Left lung (tissue), 10 donors: ENCODE results near the gene PLD1. TPM values are rescaled to one million over a fixed set of nuclear protein-coding genes. Genes with fewer than 3 reads are reported as not detected.

Experiments
- ATAC-seq: fragments of 200-7000 bp; cut with Tn5 transposase; one replicate; pipeline ENCODE4 v1.9.1; 2020; ENCODE audit warnings: moderate library complexity
- DNase-seq, 4 donors: peaks; one replicate each; pipeline ENCODE4 v3.0.0-alpha.2; 2013 to 2020
- H3K27ac ChIP-seq, 2 donors: fragments of 200-600 bp; sonication (generic) in 1 of 2; one replicate each; pipeline versions ENCODE4 v1.5.0 to v1.8.0; 2020 to 2021
- H3K27me3 ChIP-seq, 2 donors: fragments of 200-600 bp; sonication (generic) in 1 of 2; one replicate each; pipeline versions ENCODE4 v1.5.0 to v1.8.0; 2020 to 2021
- H3K36me3 ChIP-seq, 2 donors: fragments of 200-600 bp; sonication (generic) in 1 of 2; one replicate each; pipeline versions ENCODE4 v1.5.0 to v1.8.0; 2020 to 2021
- H3K4me1 ChIP-seq, 2 donors: fragments of 200-600 bp; one replicate each; pipeline ENCODE4 v1.8.0; 2021
- H3K4me3 ChIP-seq, 2 donors: fragments of 200-600 bp; sonication (generic) in 1 of 2; one replicate each; pipeline versions ENCODE4 v1.5.0 to v1.8.0; 2020 to 2021; ENCODE audit warnings: mild to moderate bottlenecking in 1 of 2
- H3K9me3 ChIP-seq, 2 donors: fragments of 200-600 bp; sonication (generic) in 1 of 2; one replicate each; pipeline versions ENCODE4 v1.5.0 to v1.8.0; 2020 to 2021
- intact Hi-C, 2 donors: fragments of 100-400 bp; cut with DNase I; formaldehyde crosslinking; loops; one replicate each; pipeline versions ENCODE4 v1.11.2 to v1.14.2; 2022
- polyA plus RNA-seq, 6 donors: library from polyadenylated mRNA; unstranded; fragments of 120-200 nt; gene quantifications; one replicate each; pipeline ENCODE4 v1.2.1, GENCODE V29; 2013; ENCODE audit not compliant: insufficient read length in 6 of 6
- total RNA-seq, 2 donors: library from RNA; stranded (reverse); fragmentation: NEBNext Ultra II Directional; extraction: Animal tissue kit (Norgen Biotek cat#: 25700); gene quantifications; one replicate each; pipeline ENCODE4 v1.2.1, GENCODE V29; 2021
- TF ChIP-seq, protein P1 (sequence below), 2 donors: fragments of 200-600 bp; sonication (generic) in 1 of 2; IDR thresholded peaks; one replicate each; pipeline versions ENCODE4 v1.5.0 to v1.8.0; 2021; ENCODE audit warnings: antibody characterized with exemption in 2 of 2
- donor health status: DM: no; HTN: yes; CAD: no.
- donor health status: DM: no; HTN: no; CAD: no.

PLD1 gene
- total and polyA plus RNA-seq, 8 donors, result 2.9 to 18.7 (median 5.8) TPM

DNA sequence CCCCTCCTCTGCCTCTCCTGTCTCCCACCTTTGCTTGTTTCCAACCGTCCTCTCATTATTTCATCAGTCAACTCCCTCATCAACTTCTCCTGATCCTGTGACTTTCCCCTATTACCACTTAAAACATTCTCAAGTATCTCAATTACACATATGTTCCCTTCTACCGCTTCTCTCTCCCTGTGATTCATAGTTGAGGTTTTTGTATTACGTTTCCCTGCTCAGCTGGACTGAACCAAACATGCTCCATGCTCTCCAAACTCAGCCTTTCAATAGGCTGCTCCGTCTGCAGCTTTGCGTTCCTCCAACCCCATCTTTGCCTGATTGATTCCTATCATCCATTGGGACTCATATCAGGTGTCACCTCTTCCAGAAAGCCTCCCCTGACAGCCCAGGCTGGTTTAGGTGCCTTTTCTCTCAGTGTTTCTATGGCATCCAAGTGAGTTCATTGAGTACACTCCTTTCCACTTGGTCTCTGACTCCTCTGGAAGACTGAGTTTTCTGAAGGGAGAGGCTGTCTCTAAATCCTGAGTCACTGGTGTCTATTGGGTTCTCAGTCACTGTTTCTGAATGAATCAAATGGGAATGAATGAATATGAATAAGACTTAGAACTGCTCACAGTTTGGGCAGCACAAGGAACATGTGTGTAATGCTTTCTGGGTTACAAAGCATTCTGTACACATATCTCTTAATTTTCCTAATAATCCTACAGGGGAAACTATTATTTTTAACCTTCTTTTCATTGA lies 56.4 kb downstream of the PLD1 start:
- DNase-seq, result no peak
- Histone ChIP-seq H3K4me3 (no peak overlapping the region), H3K9me3 (no peaks in the 10 kb centered on the region), H3K27ac (no peak overlapping the region), H3K27me3 (no peaks in the 10 kb centered on the region), H3K4me1 (peaks cover 0 to 4% of the 10 kb centered on the region in 2 donors), H3K36me3 (no peaks in the 10 kb centered on the region)
- peak; percentile 47 for ATAC-seq
- intact Hi-C loops, result no loop called here
- TF ChIP-seq, protein P1, sequence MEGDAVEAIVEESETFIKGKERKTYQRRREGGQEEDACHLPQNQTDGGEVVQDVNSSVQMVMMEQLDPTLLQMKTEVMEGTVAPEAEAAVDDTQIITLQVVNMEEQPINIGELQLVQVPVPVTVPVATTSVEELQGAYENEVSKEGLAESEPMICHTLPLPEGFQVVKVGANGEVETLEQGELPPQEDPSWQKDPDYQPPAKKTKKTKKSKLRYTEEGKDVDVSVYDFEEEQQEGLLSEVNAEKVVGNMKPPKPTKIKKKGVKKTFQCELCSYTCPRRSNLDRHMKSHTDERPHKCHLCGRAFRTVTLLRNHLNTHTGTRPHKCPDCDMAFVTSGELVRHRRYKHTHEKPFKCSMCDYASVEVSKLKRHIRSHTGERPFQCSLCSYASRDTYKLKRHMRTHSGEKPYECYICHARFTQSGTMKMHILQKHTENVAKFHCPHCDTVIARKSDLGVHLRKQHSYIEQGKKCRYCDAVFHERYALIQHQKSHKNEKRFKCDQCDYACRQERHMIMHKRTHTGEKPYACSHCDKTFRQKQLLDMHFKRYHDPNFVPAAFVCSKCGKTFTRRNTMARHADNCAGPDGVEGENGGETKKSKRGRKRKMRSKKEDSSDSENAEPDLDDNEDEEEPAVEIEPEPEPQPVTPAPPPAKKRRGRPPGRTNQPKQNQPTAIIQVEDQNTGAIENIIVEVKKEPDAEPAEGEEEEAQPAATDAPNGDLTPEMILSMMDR (IDR thresholded peaks at IDR 0.05), result no peak

DNA sequence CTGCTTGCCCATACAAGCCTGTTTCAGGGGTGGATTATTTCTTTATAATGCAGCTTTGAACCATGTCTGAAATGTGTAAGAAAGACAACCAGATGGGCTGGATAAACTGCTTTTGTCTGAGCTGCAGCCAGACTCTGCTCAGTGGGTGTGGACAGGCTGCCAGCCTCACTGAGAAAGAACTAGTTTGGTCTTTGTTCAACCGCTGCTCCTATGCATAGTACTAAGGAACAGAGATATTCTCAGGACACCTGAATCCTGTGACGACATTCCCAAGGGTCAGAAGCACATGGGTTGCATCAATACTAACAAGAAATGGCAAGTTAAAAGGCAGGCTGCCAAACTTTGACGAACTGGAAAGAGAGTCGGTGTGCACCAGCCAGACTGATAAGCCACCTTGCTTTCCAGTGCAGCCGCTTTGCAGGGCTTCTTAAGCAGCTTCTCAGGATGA lies 57.2 kb downstream of the PLD1 start:
- ATAC-seq, result peak; percentile 19
- Histone ChIP-seq H3K36me3 (no peaks in the 10 kb centered on the region), H3K4me1 (peaks cover 0 to 4% of the 10 kb centered on the region in 2 donors), H3K9me3 (no peaks in the 10 kb centered on the region), H3K27ac (no peak overlapping the region), H3K27me3 (no peaks in the 10 kb centered on the region), H3K4me3 (no peak overlapping the region)
- intact Hi-C loops, result no loop called here
- TF ChIP-seq, protein P1 (IDR thresholded peaks at IDR 0.05), result no peak
- DNase-seq, result no peak

DNA sequence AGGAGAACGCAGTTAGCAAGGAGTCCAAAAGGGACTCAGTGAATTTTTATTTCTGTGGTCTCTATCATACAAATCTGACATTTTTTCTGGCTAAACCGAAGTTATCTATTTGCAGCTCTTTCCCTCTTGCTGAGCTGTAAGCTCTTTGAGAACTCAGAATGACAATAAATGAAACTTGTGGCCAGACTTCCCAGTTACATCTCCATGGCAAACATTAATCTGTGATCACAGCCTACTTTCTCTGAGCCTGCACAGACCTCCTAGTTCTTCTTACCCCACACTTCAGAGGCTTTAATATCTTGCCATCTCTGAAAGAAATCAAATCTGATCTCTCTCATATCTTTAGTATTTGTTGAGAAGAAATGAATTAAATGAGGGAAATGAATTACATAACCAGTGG lies 58.0 kb downstream of the PLD1 start:
- no peaks in the 10 kb centered on the region for H3K27me3 ChIP-seq
- ATAC-seq (no peak), DNase-seq (no peak)
- H3K27ac ChIP-seq, result no peak overlapping the region
- H3K4me3 ChIP-seq, result no peak overlapping the region
- peaks cover 0 to 7% of the 10 kb centered on the region in 2 donors for H3K4me1 ChIP-seq
- no peaks in the 10 kb centered on the region for H3K9me3 ChIP-seq
- intact Hi-C loops, result no loop called here
- H3K36me3 ChIP-seq, result no peaks in the 10 kb centered on the region
- TF ChIP-seq, protein P1 (IDR thresholded peaks at IDR 0.05), result no peak

DNA sequence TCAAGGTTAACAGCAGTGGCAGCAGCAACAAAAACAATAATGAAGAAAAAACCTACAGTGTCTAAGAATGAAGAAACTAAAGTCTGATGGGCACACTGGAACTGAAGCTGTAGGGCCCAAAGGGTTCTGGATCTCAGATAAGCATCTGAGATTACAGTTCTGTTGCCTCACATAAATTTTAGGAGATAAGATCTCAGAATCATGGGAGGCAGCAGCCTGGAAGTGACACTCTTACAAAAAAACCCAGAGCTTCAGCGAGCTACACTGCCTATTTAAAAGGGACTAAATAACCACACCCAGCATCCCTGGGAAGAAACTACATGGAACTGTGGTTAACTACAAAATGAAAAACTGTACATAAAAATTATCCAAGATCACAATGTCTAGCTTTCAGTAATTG lies 61.2 kb downstream of the PLD1 start:
- intact Hi-C loops, result no loop called here
- Histone ChIP-seq H3K4me3 (no peak overlapping the region), H3K27me3 (no peaks in the 10 kb centered on the region), H3K4me1 (peaks cover 0 to 8% of the 10 kb centered on the region in 2 donors), H3K27ac (no peak overlapping the region), H3K9me3 (no peaks in the 10 kb centered on the region), H3K36me3 (no peaks in the 10 kb centered on the region)
- DNase-seq, result no peak
- ATAC-seq, result no peak
- TF ChIP-seq, protein P1 (IDR thresholded peaks at IDR 0.05), result no peak

DNA sequence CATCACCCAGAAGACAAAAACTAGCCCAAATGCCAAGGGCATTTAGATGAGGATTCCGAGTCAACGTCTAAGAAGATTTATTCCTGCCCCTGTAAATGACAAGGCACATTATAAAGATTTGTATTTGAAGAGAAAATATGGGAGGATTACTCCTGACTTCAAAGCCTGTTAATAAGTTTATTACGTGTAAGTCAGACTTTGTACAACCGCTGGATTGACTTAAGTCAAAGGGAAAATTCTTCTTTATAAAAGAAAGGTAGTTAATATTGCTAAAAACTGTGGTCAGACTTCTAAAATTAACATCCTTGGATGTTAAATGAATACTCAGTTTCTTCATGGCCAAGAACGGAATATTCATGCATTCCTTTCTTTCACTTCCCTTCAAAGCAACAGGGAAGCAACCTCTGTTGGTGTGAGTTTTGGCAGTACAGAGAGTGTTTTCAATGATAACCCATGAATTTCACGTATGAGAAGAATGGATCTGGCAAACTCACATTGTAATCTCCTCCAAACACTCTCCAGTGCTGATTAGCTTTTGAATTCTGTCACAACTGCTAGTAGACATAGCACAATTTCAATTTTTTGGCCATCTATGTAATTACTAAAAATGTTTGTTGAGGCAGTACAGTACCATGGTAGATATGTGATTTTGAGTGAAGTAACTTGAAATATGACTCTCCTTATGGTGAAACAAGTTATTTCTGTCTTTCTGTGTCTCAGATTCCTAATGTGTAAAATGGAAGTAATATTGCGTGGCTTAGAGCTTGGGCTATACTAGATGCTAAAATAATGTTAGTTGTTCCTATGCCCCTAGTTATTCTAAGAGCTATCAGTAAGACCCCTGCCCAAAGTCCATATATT lies 62.0 kb downstream of the PLD1 start:
- peaks cover 0 to 8% of the 10 kb centered on the region in 2 donors for H3K4me1 ChIP-seq
- no peaks in the 10 kb centered on the region for H3K9me3 ChIP-seq
- no peak for ATAC-seq
- intact Hi-C loops, result no loop called here
- no peak for DNase-seq
- H3K27me3 ChIP-seq, result no peaks in the 10 kb centered on the region
- H3K4me3 ChIP-seq, result no peak overlapping the region
- TF ChIP-seq, protein P1 (IDR thresholded peaks at IDR 0.05), result no peak
- no peak overlapping the region for H3K27ac ChIP-seq
- H3K36me3 ChIP-seq, result no peaks in the 10 kb centered on the region
